GM19463 (cell line): Measurements from ENCODE around the gene NME9.
A peak's percentile ranks its signal among the peaks of the same experiment; 100 is the strongest.

ENCODE experiments used
- ATAC-seq: cut with Tn5 transposase; IDR thresholded peaks from one replicate; pipeline ENCODE4 v1.9.1; 2021; ENCODE audit warnings: mild to moderate bottlenecking, moderate library complexity; ENCODE audit not compliant: unreplicated experiment

The NME9 gene

DNA sequence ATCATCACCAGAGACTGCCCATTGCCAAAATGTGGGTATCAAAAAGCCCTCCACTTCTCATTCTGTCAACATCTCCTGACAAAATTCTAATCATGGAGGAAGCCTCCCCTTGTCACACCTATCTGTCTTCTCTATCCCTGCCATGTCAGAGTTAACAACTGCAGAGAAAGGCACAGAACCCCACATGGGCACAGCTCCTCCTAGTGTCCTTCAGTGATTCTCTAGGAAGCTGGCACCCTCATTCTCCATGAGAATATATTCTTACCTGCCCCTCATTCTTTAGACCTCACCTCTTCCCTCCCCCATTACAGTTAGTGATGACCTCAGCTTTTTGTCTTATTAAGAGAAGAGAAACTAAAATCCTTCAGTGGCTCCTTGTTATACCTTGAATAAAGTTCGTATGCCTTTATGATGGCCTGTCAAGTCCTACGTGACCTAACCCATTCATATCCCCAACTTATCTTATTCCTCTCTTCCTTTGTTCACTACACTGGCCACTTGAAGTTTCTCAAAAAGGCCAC is 44.6 kb downstream of the NME9 start:
- no peak for ATAC-seq

DNA sequence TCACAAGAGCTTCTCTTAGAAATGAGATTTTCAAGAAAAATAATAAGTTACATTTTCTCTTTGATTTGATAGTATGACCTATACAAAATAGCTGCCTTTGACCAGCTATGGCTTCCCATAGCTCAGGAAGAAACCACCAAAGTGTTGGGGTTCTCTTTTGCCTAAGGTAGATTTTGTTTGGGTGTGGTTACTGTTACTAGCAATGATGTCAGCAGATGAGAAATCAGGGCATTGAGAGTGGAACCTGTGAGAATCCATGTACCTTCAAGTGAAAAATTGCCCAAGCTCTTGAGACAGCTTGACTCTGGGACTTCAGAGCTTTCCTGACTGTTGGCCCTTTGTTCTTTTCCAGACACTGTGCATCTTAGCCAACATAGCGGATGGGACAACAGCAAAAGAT is 45.6 kb downstream of the NME9 start:
- no peak for ATAC-seq

DNA sequence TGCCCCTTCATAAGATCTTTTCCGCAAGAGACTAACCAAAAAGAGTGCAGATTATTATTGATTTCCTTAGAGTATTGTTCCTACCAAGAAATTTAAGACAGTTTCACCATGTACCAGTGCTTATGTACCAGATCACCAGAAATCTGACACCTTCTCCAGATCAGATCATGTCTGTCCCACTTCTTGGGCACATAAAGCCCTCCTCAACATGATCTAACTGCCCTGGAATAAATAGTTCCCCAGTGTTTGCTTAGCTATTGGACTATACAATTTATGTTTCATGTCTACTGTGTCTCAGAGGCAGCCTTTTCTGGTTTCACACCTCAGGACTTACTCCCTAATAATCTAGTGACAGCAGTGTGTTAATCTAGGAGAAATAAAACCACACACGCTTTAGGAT is 46.8 kb downstream of the NME9 start:
- ATAC-seq: no peak

DNA sequence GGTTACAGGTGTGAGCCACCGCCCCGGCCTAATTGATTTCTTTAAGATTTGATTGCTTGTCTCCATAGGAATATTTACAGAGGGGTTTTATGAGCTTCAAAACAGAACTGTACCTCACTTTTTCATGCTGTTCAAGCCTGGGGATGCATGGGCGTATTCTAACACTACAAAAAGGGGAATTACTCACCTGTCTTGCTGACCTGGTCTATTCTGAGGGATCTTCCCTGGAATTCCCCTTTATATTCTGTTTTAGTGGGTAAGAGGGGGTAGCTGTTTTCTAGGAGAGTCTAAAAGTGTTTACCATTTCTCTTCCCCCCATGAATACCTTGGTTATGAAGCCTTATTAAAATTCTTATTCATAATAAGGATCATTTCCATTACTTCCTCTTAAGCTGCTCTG is 48.1 kb downstream of the NME9 start:
- ATAC-seq: no peak

DNA sequence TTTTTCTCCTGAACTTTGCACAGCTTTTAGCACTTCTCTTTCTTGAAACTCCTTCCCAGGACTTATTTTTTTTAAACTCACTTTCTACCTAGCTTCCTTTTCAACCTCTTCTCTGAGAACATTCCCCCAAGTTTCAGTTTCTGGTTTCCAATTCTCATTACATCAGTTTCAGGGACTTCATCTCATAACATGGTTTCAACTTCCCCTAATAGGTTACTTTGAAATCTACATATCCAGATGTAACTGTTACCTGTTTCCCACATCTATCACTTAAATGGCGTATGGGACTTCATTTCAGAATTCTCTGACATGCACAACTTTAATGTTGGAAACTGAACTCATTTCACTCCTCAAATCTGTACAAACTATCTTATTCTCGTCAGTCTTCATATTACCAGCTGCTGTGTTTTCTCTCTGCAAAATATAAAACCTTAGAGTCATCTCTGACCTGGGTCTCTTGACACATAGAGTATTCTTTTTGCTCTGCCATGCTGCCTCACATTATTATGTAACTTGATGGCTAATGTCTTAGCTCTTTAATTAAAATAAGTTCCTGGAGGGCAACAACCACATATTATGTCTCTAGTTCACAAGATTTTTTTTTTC is 58.4 kb downstream of the NME9 start:
- peak; percentile 82 for ATAC-seq

DNA sequence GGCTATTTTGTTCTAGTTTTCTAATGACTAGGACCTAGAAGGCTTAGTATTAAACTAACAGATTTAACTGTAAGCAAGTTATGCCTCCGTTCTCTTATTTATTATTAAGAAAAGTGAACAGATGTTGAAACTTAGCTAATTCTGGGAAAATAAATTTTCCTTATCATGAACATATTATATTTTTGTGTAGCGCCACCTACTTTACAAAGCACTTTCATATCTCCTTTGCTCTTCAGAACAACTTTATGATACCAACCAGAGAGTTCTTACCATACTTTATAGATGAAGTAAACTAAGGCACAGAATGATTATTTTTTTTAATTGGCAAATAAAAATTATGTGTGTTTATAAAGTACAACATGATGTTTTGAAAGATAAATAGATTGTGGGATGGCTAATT is 59.4 kb downstream of the NME9 start:
- ATAC-seq: no peak

DNA sequence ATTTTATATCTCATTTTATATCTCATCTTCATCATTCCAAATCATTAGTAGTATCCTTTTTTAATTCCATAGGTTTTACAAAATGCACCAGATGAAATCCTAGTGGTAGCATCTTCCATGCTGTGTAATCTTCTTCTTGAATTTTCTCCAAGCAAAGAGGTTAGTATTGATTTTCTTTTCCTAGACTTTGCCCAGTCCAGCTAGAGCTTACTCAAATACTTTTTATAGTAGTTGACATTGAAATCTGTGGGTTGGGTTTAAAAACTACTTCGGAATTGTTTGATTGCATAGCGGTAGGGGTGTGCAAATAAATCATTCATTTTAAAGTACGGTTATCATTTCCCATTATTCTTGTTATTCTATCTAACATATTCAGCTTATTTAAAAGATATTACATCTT is 62.6 kb downstream of the NME9 start:
- no peak for ATAC-seq

DNA sequence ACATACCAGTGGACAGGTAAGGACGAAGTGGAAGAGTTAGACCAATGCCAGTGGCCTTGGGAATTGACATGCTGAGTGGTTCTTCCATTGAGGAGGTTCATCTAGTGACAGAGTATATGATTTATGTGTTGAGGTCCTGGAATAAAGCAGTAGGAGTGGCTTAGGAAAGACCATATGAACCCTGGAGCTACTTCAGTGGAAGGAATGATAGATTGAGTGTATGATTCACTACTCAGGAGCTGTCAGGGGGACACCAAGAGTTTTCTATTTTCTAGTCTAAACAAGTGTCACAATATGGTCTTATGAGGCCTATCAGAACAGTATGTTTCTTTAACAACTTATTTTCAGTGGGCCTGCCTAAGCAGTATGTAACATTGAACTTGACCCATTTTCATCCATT is 63.9 kb downstream of the NME9 start:
- no peak for ATAC-seq

DNA sequence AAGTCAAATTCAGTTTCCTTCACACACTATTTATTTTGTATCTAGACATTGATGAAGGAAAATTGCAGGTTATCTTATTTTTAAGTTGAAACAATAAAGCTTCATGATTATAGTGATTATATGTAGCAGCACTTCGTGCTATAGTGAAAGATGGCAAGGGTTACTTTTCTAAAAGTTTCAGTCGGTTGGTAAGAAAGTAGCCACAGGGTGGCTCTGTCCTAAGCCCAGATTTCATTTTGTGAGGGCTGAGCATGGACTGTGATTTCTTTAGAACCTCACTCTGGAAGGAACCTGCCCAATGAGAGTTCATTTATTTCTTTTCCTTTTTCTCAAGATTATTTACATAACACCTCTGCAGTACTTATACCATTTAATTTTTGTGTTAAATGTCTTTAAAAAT is 66.5 kb downstream of the NME9 start:
- ATAC-seq: no peak

DNA sequence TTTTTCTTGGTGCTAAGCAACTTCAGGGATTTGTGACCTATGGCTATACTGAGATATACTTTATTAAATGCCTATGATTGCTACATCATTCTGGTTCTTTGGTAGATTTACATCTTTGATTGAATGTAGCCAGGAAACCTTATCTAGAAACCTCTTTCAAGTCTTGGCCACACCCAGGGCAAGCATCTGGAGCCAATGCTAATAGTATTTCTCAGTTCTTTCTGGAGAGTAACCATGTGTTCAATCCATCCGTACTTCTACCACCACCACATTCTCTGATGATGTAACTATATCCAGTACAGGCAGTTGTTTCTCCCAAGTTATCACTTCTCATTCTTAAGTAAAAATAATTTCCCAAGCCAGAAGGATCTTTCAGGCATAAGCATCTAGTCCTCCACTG is 69.0 kb downstream of the NME9 start:
- ATAC-seq: no peak

DNA sequence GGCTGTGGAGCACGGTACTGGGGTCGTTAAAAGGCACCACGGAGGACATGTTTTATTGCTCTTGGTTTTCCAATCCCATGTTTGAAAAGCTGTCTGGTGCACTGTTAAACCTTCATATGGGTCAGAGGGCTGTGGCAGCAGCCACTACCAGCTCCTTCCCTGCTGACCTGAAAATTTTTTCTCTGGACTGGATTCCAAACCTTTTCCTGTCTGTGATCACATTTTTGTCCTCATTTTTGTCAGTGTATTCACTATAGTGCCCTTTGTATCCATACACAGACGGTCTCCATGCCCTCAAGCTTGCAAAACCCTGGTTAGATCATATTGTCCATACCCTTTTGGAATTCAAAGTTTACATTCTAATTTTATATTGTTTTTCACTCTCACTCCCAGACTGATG is 70.5 kb downstream of the NME9 start:
- ATAC-seq: no peak

DNA sequence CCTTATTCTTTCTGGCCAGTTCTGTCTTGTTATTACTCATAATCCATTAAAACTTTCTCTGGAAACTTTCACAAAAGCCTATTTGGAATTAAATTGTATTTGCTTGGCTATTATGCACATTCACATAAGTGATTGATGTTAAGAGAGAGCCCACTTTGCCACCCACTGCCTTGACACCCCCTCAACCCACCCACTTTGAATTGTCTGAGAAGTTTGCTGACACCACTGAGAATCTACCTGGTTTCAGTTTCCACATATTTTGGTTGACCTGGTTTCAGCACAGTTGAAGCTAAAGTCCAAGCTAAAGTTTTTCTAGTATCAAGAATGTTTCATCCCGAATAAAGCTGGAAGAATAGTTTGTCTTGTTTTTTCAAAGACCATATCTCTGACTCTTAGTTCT is 71.7 kb downstream of the NME9 start:
- no peak for ATAC-seq

DNA sequence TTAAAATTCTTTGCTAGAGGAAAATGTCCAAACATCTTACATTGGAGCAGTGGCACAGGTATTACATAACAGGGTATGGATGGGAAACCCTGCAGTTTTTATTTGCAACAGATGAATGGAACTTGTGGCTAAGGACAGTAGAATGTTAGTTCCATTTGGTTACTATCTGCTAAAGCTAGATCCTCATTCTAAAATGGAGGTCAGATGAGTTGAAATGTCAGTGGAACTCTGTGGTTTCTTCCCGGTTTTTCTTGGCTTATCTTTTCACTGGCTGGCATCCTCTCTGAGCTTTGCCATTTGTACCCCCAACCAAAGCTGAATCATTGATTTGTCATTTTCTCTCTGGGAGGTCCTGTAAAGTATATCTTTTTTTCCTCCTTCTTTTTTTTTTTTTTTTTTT is 73.6 kb downstream of the NME9 start:
- no peak for ATAC-seq

DNA sequence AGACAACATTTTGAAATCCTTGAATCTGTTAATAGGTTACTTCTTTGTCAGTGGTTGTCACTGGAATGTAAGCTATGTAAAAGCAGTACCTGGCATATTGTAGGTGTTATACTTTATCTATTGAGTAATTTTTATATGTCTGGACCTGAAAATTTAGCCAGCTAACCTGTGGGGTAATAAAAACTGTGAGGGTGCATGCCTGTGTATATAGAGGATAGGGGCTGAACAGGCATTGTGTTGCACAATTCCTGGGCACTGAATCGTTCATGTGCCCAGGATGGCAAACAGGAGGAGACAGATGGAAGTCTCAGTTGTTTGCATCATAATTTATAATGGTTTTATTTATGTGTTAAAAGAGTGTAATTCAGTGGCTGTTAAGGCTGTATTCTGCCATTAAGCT is 75.4 kb downstream of the NME9 start:
- ATAC-seq: no peak

DNA sequence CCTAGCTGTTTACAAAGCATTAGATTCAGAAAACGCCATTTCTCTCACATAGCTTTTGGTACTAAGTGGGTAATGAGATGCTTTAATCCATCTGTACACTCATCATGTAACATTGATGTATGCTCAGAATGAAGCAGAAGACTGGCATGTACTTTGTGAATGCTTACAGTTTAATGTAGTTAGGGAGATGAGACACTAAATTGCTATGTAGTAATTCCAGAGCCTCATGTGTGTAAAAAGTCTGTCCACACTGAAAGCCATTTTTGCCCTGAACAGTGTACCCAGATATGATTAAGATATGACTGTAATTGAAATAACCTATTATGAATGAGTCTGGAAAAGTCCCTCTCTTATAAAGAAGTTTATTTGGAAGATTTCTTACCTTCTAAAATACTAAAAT is 76.0 kb downstream of the NME9 start:
- ATAC-seq: no peak
